ENCODE data around the gene STK17B.
A peak's percentile ranks its signal among the peaks of the same experiment; 100 is the strongest.

STK17B gene

DNA sequence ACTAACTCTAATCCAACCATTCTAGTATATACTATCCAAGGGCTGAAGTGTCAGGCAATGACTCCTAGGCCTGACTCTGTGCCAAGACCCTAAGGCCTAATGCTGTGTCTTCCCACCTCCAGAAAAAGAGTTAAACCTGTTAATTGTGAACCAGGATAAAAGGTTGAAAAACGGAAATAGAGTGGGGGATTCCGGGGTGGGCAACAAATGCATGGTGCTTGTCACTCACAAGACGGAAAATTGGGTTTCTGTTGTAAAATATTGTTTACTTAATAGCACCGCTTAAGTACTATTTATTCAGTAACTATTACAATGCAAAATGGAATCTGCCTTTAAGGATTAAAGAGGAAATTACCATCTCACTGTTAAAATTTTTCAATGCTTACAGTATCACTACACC is 3.2 kb downstream of the STK17B start:
- TF ChIP-seq MYC (IDR thresholded peaks at IDR 0.05; ENCODE audit: low read depth, low read length) (no peak), POLR2A (IDR thresholded peaks at IDR 0.05; ENCODE audit: extremely low read depth, insufficient read length) (no peak), MAX (IDR thresholded peaks at IDR 0.05; ENCODE audit: low read depth, low read length) (no peak)
- TF ChIP-seq, protein P1, sequence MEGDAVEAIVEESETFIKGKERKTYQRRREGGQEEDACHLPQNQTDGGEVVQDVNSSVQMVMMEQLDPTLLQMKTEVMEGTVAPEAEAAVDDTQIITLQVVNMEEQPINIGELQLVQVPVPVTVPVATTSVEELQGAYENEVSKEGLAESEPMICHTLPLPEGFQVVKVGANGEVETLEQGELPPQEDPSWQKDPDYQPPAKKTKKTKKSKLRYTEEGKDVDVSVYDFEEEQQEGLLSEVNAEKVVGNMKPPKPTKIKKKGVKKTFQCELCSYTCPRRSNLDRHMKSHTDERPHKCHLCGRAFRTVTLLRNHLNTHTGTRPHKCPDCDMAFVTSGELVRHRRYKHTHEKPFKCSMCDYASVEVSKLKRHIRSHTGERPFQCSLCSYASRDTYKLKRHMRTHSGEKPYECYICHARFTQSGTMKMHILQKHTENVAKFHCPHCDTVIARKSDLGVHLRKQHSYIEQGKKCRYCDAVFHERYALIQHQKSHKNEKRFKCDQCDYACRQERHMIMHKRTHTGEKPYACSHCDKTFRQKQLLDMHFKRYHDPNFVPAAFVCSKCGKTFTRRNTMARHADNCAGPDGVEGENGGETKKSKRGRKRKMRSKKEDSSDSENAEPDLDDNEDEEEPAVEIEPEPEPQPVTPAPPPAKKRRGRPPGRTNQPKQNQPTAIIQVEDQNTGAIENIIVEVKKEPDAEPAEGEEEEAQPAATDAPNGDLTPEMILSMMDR (IDR thresholded peaks at IDR 0.05; ENCODE audit: low read depth, low read length): no peak
- peak overlapping the region; percentile 74 for H3K4me3 ChIP-seq (ENCODE audit: low read depth, low read length)
- DNase-seq (ENCODE audit: low read depth): peak; percentile 45

DNA sequence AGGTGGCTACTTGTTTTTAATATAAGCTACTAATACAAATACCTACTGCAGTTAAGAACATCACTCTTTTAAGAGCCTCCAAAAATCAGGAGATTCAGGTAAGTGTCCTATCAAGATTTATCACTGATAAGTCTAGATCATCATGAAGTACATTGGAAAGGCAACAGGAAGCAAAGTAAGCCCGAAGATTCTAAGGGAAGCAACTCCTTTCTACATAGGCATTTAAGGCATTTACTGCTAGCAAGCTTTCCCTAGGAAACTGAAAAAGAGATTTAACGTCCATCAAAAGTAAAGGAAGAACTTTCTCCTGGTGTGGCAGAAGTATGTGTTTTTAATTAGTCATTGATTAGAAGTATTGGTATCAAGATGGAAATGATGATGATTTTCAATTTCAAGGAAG is 3.7 kb downstream of the STK17B start:
- TF ChIP-seq MYC (IDR thresholded peaks at IDR 0.05; ENCODE audit: low read depth, low read length) (no peak), POLR2A (IDR thresholded peaks at IDR 0.05; ENCODE audit: extremely low read depth, insufficient read length) (no peak), MAX (IDR thresholded peaks at IDR 0.05; ENCODE audit: low read depth, low read length) (no peak)
- TF ChIP-seq, protein P1 (IDR thresholded peaks at IDR 0.05; ENCODE audit: low read depth, low read length): no peak
- no peak for DNase-seq (ENCODE audit: low read depth)
- H3K4me3 ChIP-seq (ENCODE audit: low read depth, low read length): peak overlapping the region; percentile 74

DNA sequence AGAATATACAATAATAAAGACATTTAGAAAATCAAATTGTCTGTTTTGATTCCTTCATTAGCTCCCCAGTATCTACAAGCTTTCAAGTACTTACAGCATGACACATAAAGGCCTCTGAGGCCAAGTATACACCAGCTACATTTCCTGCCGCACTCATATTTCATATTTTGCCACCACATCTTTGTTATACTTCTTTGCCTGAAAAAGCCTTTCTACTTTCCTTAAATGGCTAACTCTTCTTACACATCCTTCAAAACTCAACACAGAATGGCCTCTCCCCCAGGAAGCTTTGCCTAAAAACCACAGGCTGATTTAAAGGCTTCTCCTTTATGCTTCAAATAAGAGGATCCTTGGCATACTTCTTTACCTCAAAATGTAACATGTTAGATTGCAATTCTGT is 4.5 kb downstream of the STK17B start:
- peak overlapping the region; percentile 74 for H3K4me3 ChIP-seq (ENCODE audit: low read depth, low read length)

DNA sequence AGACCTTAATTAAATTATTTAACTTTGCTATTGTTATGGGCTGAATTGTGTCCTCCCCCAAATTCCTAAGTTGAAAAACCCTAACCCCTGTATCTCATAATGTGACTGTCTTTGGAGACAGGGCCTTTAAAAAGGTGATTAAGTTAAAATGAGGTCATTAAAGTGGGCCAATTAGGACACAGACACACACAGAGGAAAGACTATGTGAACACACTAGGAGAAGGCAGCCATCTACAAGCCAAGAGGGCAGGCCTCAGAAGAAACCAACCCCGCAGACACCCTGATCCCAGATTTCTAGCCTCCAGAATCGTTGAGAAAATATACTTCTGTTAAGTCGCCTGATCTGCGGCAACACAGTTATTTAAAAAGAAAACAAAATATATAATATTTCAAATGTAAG is 6.4 kb downstream of the STK17B start:
- DNase-seq (ENCODE audit: low read depth): no peak
- peak overlapping the region; percentile 74 for H3K4me3 ChIP-seq (ENCODE audit: low read depth, low read length)
- no peak for TF ChIP-seq MYC (IDR thresholded peaks at IDR 0.05; ENCODE audit: low read depth, low read length)

More for the DNA sequence above, 4.5 kb downstream of the STK17B start:
- TF ChIP-seq POLR2A (IDR thresholded peaks at IDR 0.05; ENCODE audit: extremely low read depth, insufficient read length) (no peak), MAX (IDR thresholded peaks at IDR 0.05; ENCODE audit: low read depth, low read length) (0 out of 2 replicates have a peak, but pooled peaks have one; percentile 3), MYC (IDR thresholded peaks at IDR 0.05; ENCODE audit: low read depth, low read length) (0 out of 2 replicates have a peak, but pooled peaks have one; percentile 21)
- TF ChIP-seq, protein P1 (IDR thresholded peaks at IDR 0.05; ENCODE audit: low read depth, low read length): no peak
- DNase-seq (ENCODE audit: low read depth): peak; percentile 74

DNA sequence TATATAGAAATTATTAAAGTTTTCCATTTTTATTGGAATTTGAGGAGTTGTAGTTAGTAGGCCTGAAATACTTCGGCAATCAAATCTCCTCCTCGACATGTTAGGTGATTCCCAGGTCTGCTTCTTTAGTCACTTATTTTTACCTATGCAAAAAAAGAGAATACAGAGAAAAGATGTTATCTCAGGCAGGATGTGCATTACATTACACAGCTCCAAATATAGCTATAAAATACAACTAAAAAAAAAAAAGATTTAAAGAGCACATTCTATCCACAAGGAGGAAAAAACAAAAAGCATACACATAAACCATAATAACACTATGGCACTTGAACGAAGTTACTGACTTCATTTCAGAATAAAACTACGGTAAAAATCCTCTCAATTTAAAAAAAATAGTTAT is 8.1 kb downstream of the STK17B start:
- TF ChIP-seq MYC (IDR thresholded peaks at IDR 0.05; ENCODE audit: low read depth, low read length): no peak
- no peak for TF ChIP-seq POLR2A (IDR thresholded peaks at IDR 0.05; ENCODE audit: extremely low read depth, insufficient read length)
- TF ChIP-seq MAX (IDR thresholded peaks at IDR 0.05; ENCODE audit: low read depth, low read length): no peak
- DNase-seq (ENCODE audit: low read depth): no peak
- peak overlapping the region; percentile 19 for H3K4me3 ChIP-seq (ENCODE audit: low read depth, low read length)

DNA sequence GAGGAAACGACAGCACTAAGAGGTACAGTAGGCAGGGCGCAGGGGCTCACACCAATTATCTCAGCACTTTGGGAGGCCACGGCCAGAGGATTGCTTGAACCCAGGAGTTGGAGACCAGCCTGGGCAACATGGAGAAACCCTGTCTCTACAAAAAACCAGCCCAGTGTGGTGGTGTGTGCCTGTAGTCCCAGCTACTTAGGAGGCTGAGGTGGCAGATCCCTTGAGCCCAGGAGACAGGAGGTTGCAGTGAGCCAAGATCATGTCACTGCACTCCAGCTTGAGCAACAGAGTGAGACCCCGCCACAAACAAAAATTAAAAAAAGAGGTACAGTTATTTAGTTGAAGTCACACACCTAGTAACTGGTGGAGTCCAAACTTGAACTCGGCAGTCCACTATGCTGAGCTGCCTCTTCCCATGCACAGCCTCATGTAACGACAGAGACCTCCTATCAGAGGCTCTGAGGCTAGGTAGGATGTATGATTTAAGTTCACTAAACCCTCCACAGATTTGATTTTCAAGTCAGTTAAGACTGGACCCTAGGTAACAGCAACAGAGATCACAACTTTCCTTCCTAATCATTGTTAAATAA is 8.7 kb downstream of the STK17B start:
- DNase-seq (ENCODE audit: low read depth): peak; percentile 50
- no peak for TF ChIP-seq POLR2A (IDR thresholded peaks at IDR 0.05; ENCODE audit: extremely low read depth, insufficient read length)
- peak overlapping the region; percentile 19 for H3K4me3 ChIP-seq (ENCODE audit: low read depth, low read length)

DNA sequence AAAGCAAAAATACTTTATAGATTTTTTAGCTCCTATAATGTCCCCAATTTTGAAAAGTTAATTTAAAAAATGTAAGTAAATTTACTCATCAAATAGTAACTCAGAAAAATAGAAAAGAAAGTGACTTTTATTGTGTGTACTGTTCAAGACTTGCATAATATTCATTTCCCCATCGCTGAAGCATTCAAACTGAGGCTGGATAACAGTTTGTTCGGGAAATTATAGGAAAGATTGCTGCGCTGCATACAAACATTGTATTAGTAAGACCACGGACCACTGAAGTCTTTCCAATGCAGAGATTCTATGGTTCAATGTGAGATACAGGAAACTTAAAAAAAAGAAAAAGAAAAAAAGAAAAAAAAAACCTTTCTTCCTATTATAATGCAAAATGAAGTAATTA is 10.4 kb downstream of the STK17B start:
- H3K4me3 ChIP-seq (ENCODE audit: low read depth, low read length): peak overlapping the region; percentile 30
- TF ChIP-seq MYC (IDR thresholded peaks at IDR 0.05; ENCODE audit: low read depth, low read length) (no peak), MAX (IDR thresholded peaks at IDR 0.05; ENCODE audit: low read depth, low read length) (no peak), POLR2A (IDR thresholded peaks at IDR 0.05; ENCODE audit: extremely low read depth, insufficient read length) (no peak)
- TF ChIP-seq, protein P1 (IDR thresholded peaks at IDR 0.05; ENCODE audit: low read depth, low read length): no peak
- peak; percentile 71 for DNase-seq (ENCODE audit: low read depth)

All from NB4 (cell line).